KBM-7 (cell line): ENCODE results near the gene KRTAP5-2.
"Not testable (repeated sequence)": the region's sequence is repeated elsewhere in the genome, so short reads cannot be mapped to it uniquely, and the experiment has no call there.

Source experiments
- DNase-seq: peaks from one replicate; pipeline ENCODE4 v3.0.0-alpha.2; 2015
- in situ Hi-C: fragments of 300-500 bp; cut with MboI; formaldehyde crosslinking; loops from 2 replicates; pipeline ENCODE4 v1.14.3; 2020; ENCODE audit warnings: low sequenced_read_pairs, low pct_unique_long_range_greater_than_20kb, mixed read lengths

The KRTAP5-2 gene, protein sequence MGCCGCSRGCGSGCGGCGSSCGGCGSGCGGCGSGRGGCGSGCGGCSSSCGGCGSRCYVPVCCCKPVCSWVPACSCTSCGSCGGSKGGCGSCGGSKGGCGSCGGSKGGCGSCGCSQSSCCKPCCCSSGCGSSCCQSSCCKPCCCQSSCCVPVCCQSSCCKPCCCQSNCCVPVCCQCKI

DNA sequence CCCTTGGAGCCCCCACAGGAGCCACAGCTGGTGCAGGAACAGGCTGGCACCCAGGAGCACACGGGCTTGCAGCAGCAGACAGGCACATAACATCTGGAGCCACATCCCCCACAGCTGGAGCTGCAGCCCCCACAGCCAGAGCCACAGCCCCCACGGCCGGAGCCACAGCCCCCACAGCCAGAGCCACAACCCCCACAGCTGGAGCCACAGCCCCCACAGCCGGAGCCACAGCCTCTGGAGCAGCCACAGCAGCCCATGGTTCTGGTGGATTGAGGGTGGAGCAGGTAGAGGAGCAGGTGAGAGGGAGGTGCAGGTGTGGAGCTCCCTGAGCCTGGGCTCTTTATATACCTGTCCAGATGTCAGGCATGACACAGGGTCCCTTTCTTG, at the start of gene KRTAP5-2:
KRTAP5-2 (minus strand) TSS at position 301 of the 387 bp plus-strand sequence; CDS start at position 257, 44 bp downstream.
- in situ Hi-C loops: no loop called here
- DNase-seq: no peak

DNA sequence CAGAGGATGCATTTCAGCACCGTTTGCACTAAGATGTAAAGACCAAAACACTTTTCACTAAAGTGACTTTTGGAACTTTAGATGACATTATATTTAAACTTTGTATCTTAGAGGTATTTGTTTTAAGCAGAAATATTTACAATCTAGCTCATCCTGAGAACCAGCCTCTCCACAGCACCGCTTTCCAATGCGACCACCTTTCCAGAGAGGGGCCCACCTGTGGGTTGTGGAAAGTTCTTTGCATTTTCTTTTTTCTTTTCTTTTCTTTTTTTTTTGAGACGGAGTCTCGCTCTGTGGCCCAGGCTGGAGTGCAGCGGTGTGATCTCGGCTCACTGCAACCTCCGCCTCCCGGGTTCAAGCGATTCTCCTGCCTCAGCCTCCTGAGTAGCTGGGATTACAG, 48.4 kb upstream of the KRTAP5-2 start:
- DNase-seq, in situ Hi-C loops: not testable (repeated sequence)

DNA sequence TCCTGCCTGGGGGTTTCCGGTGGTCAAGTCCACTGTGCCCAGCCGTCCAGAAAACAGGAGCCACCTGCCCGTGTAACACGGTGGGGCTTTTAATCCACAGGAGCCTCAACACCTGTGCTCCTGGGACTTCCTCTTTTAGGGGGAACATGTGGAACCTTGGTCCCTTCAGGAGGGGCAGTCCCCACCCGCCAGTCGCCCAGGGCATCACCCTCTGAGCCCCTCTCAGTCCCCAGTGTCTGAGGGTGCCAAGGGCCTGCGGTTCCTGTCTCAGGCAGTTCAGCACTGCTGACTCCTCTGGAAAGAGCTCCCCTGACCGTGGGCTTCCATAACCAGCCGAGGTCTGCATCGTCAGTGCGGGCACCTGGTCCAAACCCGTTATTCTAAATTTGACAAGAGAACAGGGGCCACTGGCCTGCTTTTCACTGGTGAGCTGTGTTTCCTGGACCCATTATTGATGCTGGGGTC, 47.3 kb upstream of the KRTAP5-2 start:
- in situ Hi-C loops: no loop called here
- no peak for DNase-seq

DNA sequence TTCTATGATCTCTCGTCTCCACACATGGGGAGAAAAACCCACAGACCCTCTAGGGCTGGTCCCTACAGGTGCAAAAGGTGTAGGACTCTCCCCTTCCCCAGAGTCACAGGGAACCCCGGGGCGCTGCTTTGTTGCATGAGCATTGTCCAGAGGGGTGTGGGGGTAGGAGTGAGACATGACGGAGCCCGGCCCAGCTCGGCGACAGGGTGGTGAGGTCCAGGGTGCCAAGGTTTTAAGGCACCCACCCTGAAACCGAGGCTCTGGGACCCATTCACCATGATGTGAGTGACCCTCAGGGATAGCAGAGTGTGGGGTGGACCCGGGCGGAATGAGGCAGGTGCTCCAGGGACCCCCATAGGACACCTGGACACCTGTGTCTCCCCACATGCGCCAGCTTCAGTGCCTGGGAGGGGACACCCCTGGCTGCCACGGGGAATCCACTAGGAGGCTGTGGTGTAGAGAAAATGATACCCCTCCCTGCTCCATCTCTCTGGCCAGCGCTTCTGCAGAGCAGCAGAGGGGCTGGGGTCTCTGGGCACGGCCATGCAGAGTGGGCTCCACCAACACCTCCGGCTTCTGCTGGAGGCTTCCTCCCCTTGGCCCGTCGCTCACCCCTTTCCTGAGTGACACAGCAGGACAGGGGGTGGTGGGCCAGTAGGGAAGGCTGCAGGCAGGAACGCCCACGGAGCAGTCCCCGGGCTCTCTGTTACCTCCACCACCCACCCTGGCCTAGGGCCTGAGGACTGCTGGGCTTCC, 46.7 kb upstream of the KRTAP5-2 start:
- DNase-seq: no peak
- in situ Hi-C loops: no loop called here

DNA sequence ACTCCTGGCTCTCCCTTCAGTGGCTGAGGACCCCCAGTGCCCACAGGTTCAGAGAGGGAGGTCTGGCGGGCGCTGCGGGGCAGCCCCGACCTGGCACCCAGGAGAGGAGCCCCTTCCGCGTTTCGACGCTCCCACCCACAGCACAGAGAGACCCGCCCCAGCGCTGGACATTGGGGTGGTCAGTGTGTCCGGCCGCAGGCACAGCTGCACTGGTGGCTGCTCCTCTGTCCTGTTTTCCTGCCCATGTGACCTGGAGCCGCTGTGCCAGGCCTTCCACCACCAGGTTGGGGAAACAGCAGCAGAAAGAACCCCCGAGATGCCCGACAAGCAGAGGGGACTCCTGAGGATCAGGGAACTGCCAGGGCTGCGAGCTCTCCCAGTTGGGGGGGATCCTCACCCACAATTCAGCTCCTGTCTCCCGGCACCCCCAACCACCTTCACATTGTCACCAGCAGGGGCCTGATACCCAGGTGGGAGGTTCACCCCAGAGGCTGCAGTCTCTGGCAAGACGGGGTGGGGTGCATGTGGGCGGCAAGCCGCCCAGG, 45.1 kb upstream of the KRTAP5-2 start:
- in situ Hi-C loops: no loop called here
- no peak for DNase-seq

DNA sequence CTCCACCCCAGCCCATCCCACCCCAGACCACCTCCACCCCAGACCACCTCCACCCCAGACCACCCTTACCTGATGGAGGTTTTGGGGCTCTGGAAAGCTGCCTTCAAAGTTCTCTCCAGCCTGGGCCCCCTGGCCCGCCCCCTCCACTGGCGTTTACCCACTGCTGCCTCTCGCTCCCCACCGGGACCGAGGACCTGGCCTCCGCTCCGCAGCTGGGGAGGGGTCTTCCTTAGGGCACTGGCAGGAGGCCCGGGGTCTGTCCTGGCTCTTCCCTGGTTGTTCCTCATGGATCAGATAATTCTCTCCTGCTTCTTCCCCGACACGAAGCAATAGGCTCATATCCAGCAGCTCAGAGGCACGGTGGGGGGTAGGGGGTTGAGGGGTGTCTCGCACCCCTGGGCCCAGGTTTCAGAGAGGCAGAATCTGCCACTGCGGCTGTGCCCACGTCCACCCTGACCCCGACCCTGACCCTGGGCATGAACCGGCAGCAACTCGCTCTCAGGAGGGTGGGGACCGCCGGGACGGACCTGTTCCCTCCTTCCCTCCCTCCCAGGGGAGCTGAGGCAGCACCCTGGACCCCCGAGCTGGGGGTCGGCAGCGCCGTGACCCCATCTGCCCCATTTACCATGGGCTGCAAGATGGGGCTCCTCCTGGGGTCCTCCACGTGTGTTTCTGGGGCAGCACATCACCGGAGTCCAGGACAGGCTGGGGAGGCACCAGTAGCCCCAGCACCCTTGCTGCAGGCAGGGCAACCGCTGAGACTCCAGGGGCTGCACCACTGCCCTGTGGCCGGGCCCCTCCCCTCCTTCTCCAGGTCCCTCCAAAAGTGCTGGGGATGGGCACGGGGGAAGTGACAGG, 44.4 kb upstream of the KRTAP5-2 start:
- DNase-seq: no peak
- in situ Hi-C loops: no loop called here

DNA sequence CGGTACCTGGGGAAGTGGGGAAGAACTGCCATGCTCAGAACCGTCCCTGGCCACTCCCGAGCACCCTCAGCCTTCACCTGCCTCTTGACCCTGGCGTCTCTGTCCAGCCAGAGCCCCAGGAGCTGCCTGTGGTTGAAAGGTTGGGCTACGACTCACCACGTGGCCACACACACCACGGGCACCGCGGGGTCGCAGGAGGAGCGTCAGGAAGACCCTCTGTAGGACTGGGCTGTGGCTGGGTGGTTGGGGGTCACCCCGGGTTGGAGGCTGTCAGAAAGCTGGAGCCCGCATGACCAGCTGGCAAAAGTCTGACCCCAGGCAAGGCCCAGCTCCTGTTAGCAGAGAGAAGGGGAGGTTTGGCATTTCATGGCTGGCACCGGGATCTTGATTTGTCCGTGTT, 43.0 kb upstream of the KRTAP5-2 start:
- no peak for DNase-seq
- in situ Hi-C loops: no loop called here

DNA sequence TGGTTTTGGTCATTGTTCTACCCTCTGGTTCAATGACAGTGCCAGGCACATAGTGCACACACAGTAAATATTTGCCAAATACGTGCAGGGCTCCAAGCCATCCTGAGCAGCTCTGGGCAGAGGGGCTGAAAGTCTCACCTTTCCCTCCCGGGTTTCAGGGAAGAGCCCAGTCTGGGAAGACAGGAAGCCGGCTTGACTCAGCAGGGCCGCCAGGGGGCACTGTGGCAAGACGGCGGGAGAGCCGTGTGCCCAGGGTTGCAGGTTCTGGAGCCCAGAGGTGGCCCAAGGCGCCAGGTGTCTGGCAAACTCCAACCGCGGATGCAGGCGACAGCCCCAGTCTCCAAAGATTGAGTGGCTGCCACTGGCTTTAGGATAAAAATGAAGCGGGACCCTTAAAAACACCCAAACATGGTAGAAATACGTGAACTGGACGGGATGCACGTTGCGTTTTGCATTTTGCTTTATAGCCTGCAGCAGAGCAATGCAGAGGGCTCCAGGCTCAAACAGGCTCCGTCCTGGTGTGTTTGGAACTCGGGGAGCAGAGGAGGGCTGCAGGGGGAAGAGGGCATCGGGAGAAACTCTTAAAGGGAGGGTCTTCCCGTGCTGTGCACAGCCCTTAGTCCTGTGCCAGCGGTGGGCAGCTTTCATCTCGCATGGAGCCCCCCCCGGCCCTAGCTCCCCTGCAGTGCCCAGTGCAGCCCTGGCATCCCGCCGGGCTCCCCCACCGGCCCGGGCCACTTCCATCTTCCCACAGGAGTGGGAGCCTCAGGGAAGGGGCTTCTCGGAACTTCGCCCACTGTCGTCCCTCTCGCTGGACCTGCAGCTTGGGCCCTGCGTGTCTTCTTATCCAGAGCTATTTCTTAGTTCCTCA, 42.2 kb upstream of the KRTAP5-2 start:
- in situ Hi-C loops: no loop called here
- peak; percentile 24 for DNase-seq

DNA sequence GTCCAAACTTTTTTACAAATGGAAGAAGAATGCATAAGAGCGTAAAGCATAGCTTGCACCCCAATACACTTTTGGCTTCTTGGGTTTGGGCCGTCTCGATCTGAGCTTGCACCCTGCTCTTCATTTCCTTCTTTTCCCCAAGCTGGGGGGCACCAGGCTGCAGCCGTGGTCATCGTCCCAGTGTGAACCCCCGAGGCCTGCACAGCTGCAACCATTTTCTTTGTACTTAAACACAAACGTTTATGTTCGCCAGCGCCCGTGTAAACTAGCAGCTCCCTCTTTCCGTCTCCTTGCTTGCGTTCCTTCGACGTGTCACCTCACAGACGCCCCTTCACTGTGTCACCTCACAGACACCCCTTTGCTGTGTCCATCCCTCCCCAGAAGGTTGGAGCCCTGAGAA, 41.6 kb upstream of the KRTAP5-2 start:
- DNase-seq: no peak
- in situ Hi-C loops: no loop called here

DNA sequence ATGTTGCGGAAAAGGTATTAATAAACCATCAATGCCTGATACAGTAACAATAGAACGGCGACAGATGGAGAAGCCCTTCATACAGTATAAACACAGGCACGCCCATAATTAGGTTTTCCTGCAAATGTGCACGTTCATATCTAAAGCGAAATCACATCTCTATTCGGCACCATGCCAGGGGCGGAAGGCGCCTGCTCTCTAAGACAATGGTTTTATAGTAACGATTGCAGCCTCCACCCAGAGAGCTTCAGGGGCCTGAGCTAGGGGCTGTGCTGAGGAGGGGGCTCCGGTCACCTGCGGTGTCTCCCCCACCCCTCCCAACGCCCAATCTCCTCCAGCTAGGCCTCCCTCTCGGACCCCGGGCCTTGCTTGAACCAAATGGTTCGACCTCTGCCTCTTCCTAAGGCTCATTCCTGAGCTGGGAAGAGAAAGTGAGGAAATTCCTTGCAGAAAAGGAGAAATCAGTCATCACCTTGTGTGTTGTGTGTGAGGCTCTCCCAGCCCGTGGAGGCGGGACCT, 41.1 kb upstream of the KRTAP5-2 start:
- DNase-seq: peak; percentile 13
- in situ Hi-C loops: no loop called here

DNA sequence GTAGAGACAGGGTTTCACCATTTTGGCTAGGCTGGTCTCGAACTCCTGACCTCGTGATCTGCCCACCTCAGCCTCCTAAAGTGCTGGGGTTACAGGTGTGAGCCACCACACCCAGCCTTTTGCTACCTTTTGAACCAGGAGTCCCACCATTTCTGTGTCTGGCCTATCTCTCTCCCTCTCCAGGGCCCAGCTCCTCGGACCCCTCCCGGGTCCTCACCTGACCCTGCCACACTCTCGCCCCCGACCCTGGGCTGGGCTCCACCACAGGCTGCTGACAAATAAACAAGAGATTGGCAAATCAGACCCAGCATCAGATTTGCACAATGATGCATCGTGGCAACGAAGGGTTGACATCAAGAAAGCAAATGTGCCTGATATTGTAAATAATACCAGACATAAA, 40.2 kb upstream of the KRTAP5-2 start:
- no peak for DNase-seq
- in situ Hi-C loops: no loop called here

DNA sequence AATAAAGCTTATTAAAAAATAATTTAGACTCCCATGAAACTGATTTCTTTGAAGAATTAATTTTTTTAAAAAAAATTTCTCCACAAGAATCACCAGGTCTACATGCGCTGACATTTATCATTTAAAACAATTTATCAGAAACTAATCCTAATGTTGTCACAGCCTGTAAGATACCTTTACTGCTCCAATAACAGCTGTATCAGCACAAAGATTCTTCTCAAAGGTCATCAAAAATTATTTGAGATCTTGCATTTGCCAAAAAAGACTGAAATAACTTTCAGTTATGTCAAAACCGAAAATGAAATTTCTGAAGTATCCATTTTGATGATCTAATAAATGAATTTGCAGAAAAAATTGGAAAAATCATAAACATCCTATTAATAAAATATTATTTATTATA, 39.5 kb upstream of the KRTAP5-2 start:
- in situ Hi-C loops: no loop called here
- DNase-seq: no peak

DNA sequence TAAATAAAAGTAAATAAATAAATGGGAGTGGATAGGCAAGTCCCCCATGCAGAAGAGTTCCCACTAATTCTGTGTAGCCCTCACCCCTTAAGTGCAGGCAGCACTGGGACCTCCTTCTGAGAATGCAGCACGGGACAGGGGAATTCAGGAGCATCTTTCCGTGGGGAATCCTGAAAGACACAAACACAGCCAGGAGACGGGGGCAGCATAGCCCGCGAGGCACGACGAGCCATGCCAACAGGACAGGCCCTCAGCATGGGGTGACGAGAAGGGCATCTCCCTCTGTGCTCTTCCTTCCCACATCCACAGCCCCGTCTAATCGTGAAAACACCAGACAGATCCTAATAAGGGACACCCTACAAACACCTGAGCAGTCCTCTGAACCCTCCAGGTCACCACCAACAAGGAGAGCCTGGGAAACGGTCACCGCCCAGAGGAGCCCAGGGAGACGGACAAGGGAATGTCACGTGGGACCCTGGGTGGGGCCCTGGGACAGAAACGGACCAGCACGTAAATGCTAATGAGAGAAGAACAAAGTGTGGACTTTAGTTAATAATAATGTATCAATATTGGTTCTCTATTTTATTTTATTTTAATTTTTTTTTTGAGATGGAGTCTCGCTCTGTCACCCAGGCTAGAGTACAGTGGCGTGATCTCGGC, 38.3 kb upstream of the KRTAP5-2 start:
- in situ Hi-C loops: no loop called here
- DNase-seq: no peak

DNA sequence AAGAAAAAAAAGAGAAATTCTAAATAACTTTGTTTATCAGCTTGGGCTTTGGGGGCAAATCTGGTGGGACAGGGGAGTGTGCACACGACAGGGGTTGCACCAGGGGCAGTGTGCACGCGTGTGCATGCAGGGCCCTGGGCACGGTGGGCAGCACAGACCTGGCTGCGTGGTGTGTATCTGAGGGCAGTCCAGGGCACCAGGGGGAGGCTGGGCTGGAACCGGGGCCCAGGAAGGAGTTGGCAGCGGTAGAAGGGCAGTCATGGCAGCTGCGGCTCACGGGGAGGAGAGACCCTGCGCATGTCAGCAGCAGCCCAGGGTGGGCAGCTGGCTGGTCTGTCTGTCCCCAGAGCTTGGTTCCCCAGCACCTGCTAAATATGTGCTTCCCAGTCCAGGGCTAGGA, 35.8 kb upstream of the KRTAP5-2 start:
- in situ Hi-C loops: no loop called here
- DNase-seq: no peak

DNA sequence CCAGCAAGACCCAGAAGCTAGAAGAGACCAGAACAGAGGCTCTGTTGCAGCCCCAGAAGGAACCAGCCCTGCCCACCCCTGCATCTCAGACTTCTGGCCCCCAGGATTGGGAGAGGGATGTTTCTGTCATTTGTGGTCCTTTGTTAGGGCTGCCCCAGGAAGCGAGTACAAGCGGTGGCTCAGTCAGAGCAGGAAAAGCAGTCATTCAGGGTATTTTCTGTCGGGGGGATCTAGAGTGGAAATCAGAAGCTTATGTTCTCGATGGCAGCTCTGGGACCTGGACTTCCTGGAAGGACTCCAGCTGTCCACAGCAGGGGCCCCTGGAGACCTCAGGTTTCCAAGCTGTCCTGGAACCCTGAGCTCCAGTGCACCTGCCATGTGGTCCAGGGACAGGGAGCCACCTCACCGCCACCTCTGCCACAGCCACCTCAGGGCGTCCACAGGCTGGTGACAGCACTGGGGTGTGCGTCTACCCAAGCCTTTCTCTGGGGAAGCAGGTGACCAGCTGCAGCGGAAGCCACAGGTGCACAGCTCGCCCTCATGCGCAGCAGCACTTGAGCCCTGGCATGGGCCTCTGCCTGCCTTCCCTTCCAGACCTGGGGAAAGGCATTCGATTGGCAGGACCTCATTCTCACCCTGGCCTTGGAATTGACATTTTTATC, 34.1 kb upstream of the KRTAP5-2 start:
- in situ Hi-C loops: no loop called here
- no peak for DNase-seq

DNA sequence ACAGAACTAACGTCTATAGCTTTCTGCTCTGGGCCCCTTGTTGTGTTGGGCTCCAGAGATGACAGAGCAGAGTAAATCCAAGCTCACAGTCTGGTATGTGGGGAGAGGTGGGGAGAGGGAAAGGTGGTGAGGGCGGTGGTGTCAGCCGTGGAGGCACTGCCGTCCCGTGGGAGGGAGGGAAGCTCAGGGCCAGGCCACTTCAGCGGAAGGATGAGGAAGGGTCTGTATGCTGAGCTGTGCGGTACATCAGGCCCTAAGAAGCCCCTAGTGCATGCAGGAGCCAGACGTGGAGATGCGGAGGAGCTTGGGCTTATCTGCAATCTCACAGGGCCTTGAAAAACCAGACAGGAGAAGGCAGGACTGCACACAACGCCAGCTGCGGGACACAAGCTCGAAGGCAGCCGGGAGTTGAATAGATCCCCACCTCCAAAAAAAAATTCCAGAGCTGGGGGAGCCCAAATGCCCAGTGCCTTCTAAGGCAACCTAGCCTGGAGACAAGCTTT, 33.0 kb upstream of the KRTAP5-2 start:
- in situ Hi-C loops: no loop called here
- no peak for DNase-seq

DNA sequence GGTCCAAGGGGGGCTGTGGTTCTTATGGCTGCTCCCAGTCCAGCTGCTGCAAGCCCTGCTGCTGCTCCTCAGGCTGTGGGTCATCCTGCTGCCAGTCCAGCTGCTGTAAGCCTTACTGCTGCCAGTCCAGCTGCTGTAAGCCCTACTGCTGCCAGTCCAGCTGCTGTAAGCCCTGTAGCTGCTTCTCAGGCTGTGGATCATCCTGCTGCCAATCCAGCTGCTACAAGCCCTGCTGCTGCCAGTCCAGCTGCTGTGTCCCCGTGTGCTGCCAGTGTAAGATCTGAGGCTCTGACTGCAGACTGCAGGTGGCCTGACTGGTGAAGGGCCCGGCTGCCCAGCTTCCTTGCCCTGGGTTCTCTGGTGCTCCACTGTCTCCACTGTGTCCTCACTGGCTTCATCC, 32.2 kb upstream of the KRTAP5-2 start:
- in situ Hi-C loops: no loop called here
- no peak for DNase-seq
